Endothelial cell of umbilical vein (primary cell): Measurements from ENCODE around the gene TPTE2. TPM values are rescaled to one million over a fixed set of nuclear protein-coding genes. Genes with fewer than 3 reads are reported as not detected.

Experiments used
- BruUV-seq: library from RNA; stranded (reverse); fragments of 400-500 nt; replicated peaks from 2 replicates; lab custom pipeline; 2021; lab: Mats Ljungman, UMichigan
- CTCF ChIA-PET: fragments of 300-600, 350-600 bp; sonication (Branson Sonifier 250); formaldehyde crosslinking; loops from one replicate; lab custom pipeline; 2021; ENCODE audit warnings: antibody characterized with exemption, inconsistent platforms; lab: Charles Lee
- POLR2A ChIA-PET: fragments of 300-600, 350-600 bp; sonication (Branson Sonifier 250); formaldehyde crosslinking; loops from one replicate; lab custom pipeline; 2021; ENCODE audit warnings: antibody characterized with exemption, inconsistent platforms; lab: Charles Lee
- DNase-seq: peaks from one replicate; pipeline ENCODE4 v3.0.0-alpha.2; 2011; ENCODE audit warnings: low read depth, low spot score
- FAIRE-seq: peaks from 2 replicates; lab custom pipeline; 2011; peaks lifted over from hg19 to GRCh38; lab: Jason Lieb, UNC
- H2AFZ ChIP-seq: 2 replicates; pipeline ENCODE4 v1.6.0; 2012; ENCODE audit warnings: low read depth, low read length, control low read depth, inconsistent platforms
- H3K27ac ChIP-seq: 2 replicates; pipeline ENCODE4 v1.5.1; 2011; ENCODE audit warnings: low read depth, mild to moderate bottlenecking, control low read depth, low read length, moderate library complexity; ENCODE audit not compliant: insufficient read depth
- H3K27me3 ChIP-seq, 2 experiments: 2 replicates each; pipeline versions ENCODE4 v1.6.0 to v1.6.1; 2011; ENCODE audit warnings: low read length in 2 of 2, mixed read lengths in 1 of 2; ENCODE audit not compliant: control insufficient read depth in 2 of 2, insufficient read depth in 2 of 2
- H3K36me3 ChIP-seq, 2 experiments: 2 replicates in 1 of 2; 3 replicates in 1 of 2; pipeline ENCODE4 v1.5.1; 2011; ENCODE audit warnings: low read length in 2 of 2, mild to moderate bottlenecking in 1 of 2, moderate library complexity in 1 of 2; ENCODE audit not compliant: control insufficient read depth in 2 of 2, insufficient read depth in 2 of 2; ENCODE audit errors: extremely low read depth in 1 of 2
- H3K4me1 ChIP-seq: 3 replicates; pipeline ENCODE4 v1.5.1; 2011; ENCODE audit warnings: mild to moderate bottlenecking, low read length; ENCODE audit not compliant: control insufficient read depth, insufficient read depth; ENCODE audit errors: extremely low read depth
- H3K4me2 ChIP-seq: 2 replicates; pipeline ENCODE4 v1.6.1; 2011; ENCODE audit warnings: low read length, control low read depth, mixed read lengths; ENCODE audit not compliant: insufficient read depth
- H3K4me3 ChIP-seq, 3 experiments: fragments of 200-600 bp in 1 of 3; sonication (generic), shearing (Covaris generic) in 1 of 3; replicated peaks in 1 of 3; 2 replicates each; pipeline ENCODE4 v1.5.1; 2011 to 2016; ENCODE audit warnings: control low read depth in 3 of 3, low read length in 3 of 3, mild to moderate bottlenecking in 2 of 3, inconsistent platforms in 1 of 3, low read depth in 1 of 3, moderate library complexity in 1 of 3; ENCODE audit not compliant: insufficient read depth in 1 of 3
- H3K79me2 ChIP-seq: 2 replicates; pipeline ENCODE4 v1.6.0; 2012; ENCODE audit warnings: low read length, inconsistent platforms; ENCODE audit not compliant: control insufficient read depth, insufficient read depth
- H3K9ac ChIP-seq: replicated peaks from 2 replicates; pipeline ENCODE3; 2011; ENCODE audit warnings: low read length, control low read depth; ENCODE audit not compliant: insufficient read depth; ENCODE audit errors: extremely low read depth
- H3K9me1 ChIP-seq: replicated peaks from 3 replicates; pipeline ENCODE4 v1.6.0; 2011; ENCODE audit warnings: mild to moderate bottlenecking, low read length; ENCODE audit not compliant: control insufficient read depth, insufficient read depth; ENCODE audit errors: extremely low read depth
- H3K9me3 ChIP-seq: replicated peaks from 2 replicates; pipeline ENCODE4 v1.5.1; 2012; ENCODE audit warnings: low read length, inconsistent platforms; ENCODE audit not compliant: control insufficient read depth, insufficient read depth
- H4K20me1 ChIP-seq: replicated peaks from 2 replicates; pipeline ENCODE3; 2011; ENCODE audit warnings: mild to moderate bottlenecking, low read length; ENCODE audit not compliant: control insufficient read depth, insufficient read depth; ENCODE audit errors: extremely low read depth
- CTCF ChIP-seq, 2 donors: IDR thresholded peaks; 1 replicate in 1 of 2; 2 replicates in 1 of 2; pipeline ENCODE4 v1.5.1; 2011; ENCODE audit warnings: low read length in 2 of 2, mild to moderate bottlenecking in 2 of 2, moderate library complexity in 2 of 2, control low read depth in 1 of 2, inconsistent platforms in 1 of 2, low read depth in 1 of 2; ENCODE audit not compliant: insufficient read depth in 1 of 2; ENCODE audit errors: extremely low read depth in 1 of 2
- EZH2 ChIP-seq: IDR thresholded peaks from 2 replicates; pipeline ENCODE4 v1.6.1; 2012; ENCODE audit warnings: borderline replicate concordance, low read depth, mild to moderate bottlenecking, moderate library complexity, low read length, inconsistent platforms; ENCODE audit not compliant: severe bottlenecking
- FOS ChIP-seq: IDR thresholded peaks from 2 replicates; pipeline ENCODE4 v1.6.1; 2011; ENCODE audit warnings: mild to moderate bottlenecking, low read length, moderate library complexity, borderline replicate concordance; ENCODE audit not compliant: insufficient read depth
- GATA2 ChIP-seq: IDR thresholded peaks from 2 replicates; pipeline ENCODE4 v1.7.0; 2011; ENCODE audit warnings: low read depth, mild to moderate bottlenecking, moderate library complexity, mixed read lengths, low read length; ENCODE audit not compliant: insufficient read length, insufficient read depth
- JUN ChIP-seq: IDR thresholded peaks from 2 replicates; pipeline ENCODE4 v1.6.1; 2011; ENCODE audit warnings: borderline replicate concordance, low read depth; ENCODE audit not compliant: insufficient read length, insufficient read depth
- MAX ChIP-seq: IDR thresholded peaks from 2 replicates; pipeline ENCODE4 v1.6.1; 2011; ENCODE audit not compliant: insufficient read depth, insufficient read length
- MYC ChIP-seq: IDR thresholded peaks from one replicate; pipeline ENCODE4 v1.6.1; 2011; ENCODE audit warnings: mild to moderate bottlenecking, low read depth, low read length
- POLR2A ChIP-seq: IDR thresholded peaks from 2 replicates; pipeline ENCODE4 v1.6.1; 2012; ENCODE audit warnings: low read depth, mild to moderate bottlenecking, control low read depth, low read length
- POLR2AphosphoS5 ChIP-seq: IDR thresholded peaks from 2 replicates; pipeline ENCODE4 v1.6.1; 2012; ENCODE audit warnings: low read depth, mild to moderate bottlenecking, control low read depth, low read length, moderate library complexity; ENCODE audit not compliant: insufficient read depth
- dilution Hi-C: fragments of 300-500 bp; cut with MboI; formaldehyde crosslinking; loops from one replicate; pipeline ENCODE4 v1.15.0; 2019; ENCODE audit warnings: low sequenced_read_pairs; ENCODE audit not compliant: extremely low pct_ligation_motif_present
- intact Hi-C: fragments of 100-400 bp; cut with micrococcal nuclease; formaldehyde crosslinking; loops from one replicate; pipeline ENCODE4 v1.10.0; 2022
- polyA plus RNA-seq, 4 experiments: library from polyadenylated mRNA; depleted of rRNA in 3 of 4; stranded (reverse) in 3 of 4; unstranded in 1 of 4; fragments of >200 nt; gene quantifications; 2 replicates each; pipeline versions ENCODE4 v1.2.1 to v1.2.3, GENCODE V29; 2011 to 2012; ENCODE audit warnings: missing spikeins in 1 of 4
- total RNA-seq: library from RNA; stranded (reverse); gene quantifications from 2 replicates; pipeline ENCODE4 v1.2.3, GENCODE V29; 2021

TPTE2 gene
- total and polyA plus RNA-seq, 2 donors (not counting 3 experiments of a cell fraction or from before 2014, with no cell fraction given): not detected

- no peak overlapping the region for H3K9ac ChIP-seq
- H3K4me1 ChIP-seq: no peaks in the 10 kb centered on the region
- no peaks in the 10 kb centered on the region for H3K79me2 ChIP-seq
- H3K36me3 ChIP-seq: no peaks in the 10 kb centered on the region
- TF ChIP-seq CTCF (IDR thresholded peaks at IDR 0.05; ENCODE audit: extremely low read depth in 1 of 2, insufficient read depth in 1 of 2, low read depth in 1 of 2, low read length in 2 of 2) (no peak), FOS (no peak), POLR2A (no peak), MYC (no peak), JUN (no peak), EZH2 (no peak), GATA2 (no peak), POLR2AphosphoS5 (no peak), MAX (no peak)
- no peak for DNase-seq
- H3K4me3 ChIP-seq: no peak overlapping the region
- no TSS peak for BruUV-seq
- H3K9me3 ChIP-seq: no peaks in the 10 kb centered on the region
- ChIA-PET CTCF (interaction anchor here (2.9 kb wide), 1 partner anchor 12 kb away, joined by 11 read pairs; no protein-coding TSS in a partner anchor), POLR2A (no interaction called here)
- H2AFZ ChIP-seq: no peak overlapping the region
- H3K27me3 ChIP-seq: no peaks in the 10 kb centered on the region
- FAIRE-seq: no peak
- H4K20me1 ChIP-seq: no peaks in the 10 kb centered on the region
- no peaks in the 10 kb centered on the region for H3K9me1 ChIP-seq
- H3K27ac ChIP-seq: no peak overlapping the region
- dilution Hi-C loops (no loop called here), intact Hi-C loops (no loop called here)
- no peak overlapping the region for H3K4me2 ChIP-seq
Measured at GRCh38 chr13:19589312-19589711, 28.0 kb upstream of the TPTE2 start.
